ENCODE data around the gene CYRIA. TPM values are rescaled to one million over a fixed set of nuclear protein-coding genes. Genes with fewer than 3 reads are reported as not detected.

The CYRIA gene
- polyA plus RNA-seq, 3 donors = 1.8 to 10.3 (median 6.8) TPM

GRCh38 chr2:16621316-16621715, 44.3 kb downstream of the CYRIA start:
- 86 to 93% (median 87%) methylated on average over 4 of the region's 4 CpGs for WGBS, 3 donors
- H3K27ac ChIP-seq (ENCODE audit: low read depth, low read length) = no peak overlapping the region

- 74 to 98% (median 96%) methylated on average over 2 of the region's 2 CpGs for WGBS, 3 donors
- H3K27ac ChIP-seq (ENCODE audit: low read depth, low read length) = no peak overlapping the region
Measured at GRCh38 chr2:16620590-16620989, 45.0 kb downstream of the CYRIA start.

- no peak overlapping the region for H3K27ac ChIP-seq (ENCODE audit: low read depth, low read length)
- WGBS, 3 donors = 87 to 98% (median 92%) methylated on average over 5 of the region's 5 CpGs
Measured at GRCh38 chr2:16619576-16620245, 45.9 kb downstream of the CYRIA start.

GRCh38 chr2:16617282-16618266, 48.1 kb downstream of the CYRIA start:
- no peak overlapping the region for H3K27ac ChIP-seq (ENCODE audit: low read depth, low read length)
- 62 to 84% (median 66%) methylated on average over 8 of the region's 8 CpGs for WGBS, 3 donors
